ENCODE results near the gene ITM2B.

Gene ITM2B

GRCh38 chr13:48296528-48296927, 63.5 kb downstream of the ITM2B start:
- no peak for ATAC-seq (ENCODE audit: low read depth)
- no peak for DNase-seq (ENCODE audit: low spot score)
- TF ChIP-seq, protein P1, sequence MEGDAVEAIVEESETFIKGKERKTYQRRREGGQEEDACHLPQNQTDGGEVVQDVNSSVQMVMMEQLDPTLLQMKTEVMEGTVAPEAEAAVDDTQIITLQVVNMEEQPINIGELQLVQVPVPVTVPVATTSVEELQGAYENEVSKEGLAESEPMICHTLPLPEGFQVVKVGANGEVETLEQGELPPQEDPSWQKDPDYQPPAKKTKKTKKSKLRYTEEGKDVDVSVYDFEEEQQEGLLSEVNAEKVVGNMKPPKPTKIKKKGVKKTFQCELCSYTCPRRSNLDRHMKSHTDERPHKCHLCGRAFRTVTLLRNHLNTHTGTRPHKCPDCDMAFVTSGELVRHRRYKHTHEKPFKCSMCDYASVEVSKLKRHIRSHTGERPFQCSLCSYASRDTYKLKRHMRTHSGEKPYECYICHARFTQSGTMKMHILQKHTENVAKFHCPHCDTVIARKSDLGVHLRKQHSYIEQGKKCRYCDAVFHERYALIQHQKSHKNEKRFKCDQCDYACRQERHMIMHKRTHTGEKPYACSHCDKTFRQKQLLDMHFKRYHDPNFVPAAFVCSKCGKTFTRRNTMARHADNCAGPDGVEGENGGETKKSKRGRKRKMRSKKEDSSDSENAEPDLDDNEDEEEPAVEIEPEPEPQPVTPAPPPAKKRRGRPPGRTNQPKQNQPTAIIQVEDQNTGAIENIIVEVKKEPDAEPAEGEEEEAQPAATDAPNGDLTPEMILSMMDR (IDR thresholded peaks at IDR 0.05; ENCODE audit: poor library complexity, severe bottlenecking): no peak
- H3K9me3 ChIP-seq (ENCODE audit: severe bottlenecking): no peaks in the 10 kb centered on the region
- no peak overlapping the region for H3K4me3 ChIP-seq (ENCODE audit: severe bottlenecking)
- no peaks in the 10 kb centered on the region for H3K27me3 ChIP-seq (ENCODE audit: insufficient read depth, poor library complexity, severe bottlenecking)
- H3K4me1 ChIP-seq (ENCODE audit: insufficient read depth, poor library complexity, severe bottlenecking): no peaks in the 10 kb centered on the region
- H3K36me3 ChIP-seq (ENCODE audit: low read depth): no peaks in the 10 kb centered on the region
- no peak overlapping the region for H3K27ac ChIP-seq (ENCODE audit: poor library complexity, severe bottlenecking)

- H3K27me3 ChIP-seq (ENCODE audit: insufficient read depth, poor library complexity, severe bottlenecking): no peaks in the 10 kb centered on the region
- ATAC-seq (ENCODE audit: low read depth) (no peak), DNase-seq (ENCODE audit: low spot score) (no peak)
- H3K4me1 ChIP-seq (ENCODE audit: insufficient read depth, poor library complexity, severe bottlenecking): no peaks in the 10 kb centered on the region
- no peak overlapping the region for H3K27ac ChIP-seq (ENCODE audit: poor library complexity, severe bottlenecking)
- no peak overlapping the region for H3K4me3 ChIP-seq (ENCODE audit: severe bottlenecking)
- no peaks in the 10 kb centered on the region for H3K9me3 ChIP-seq (ENCODE audit: severe bottlenecking)
- H3K36me3 ChIP-seq (ENCODE audit: low read depth): no peaks in the 10 kb centered on the region
- TF ChIP-seq, protein P1 (IDR thresholded peaks at IDR 0.05; ENCODE audit: poor library complexity, severe bottlenecking): no peak
These were observed 64.3 kb downstream of the ITM2B start for GRCh38 chr13:48297131-48297786.

- TF ChIP-seq, protein P1 (IDR thresholded peaks at IDR 0.05; ENCODE audit: poor library complexity, severe bottlenecking): no peak
- no peaks in the 10 kb centered on the region for H3K4me1 ChIP-seq (ENCODE audit: insufficient read depth, poor library complexity, severe bottlenecking)
- H3K4me3 ChIP-seq (ENCODE audit: severe bottlenecking): no peak overlapping the region
- ATAC-seq (ENCODE audit: low read depth): no peak
- no peaks in the 10 kb centered on the region for H3K36me3 ChIP-seq (ENCODE audit: low read depth)
- DNase-seq (ENCODE audit: low spot score): no peak
- H3K9me3 ChIP-seq (ENCODE audit: severe bottlenecking): no peaks in the 10 kb centered on the region
- H3K27me3 ChIP-seq (ENCODE audit: insufficient read depth, poor library complexity, severe bottlenecking): no peaks in the 10 kb centered on the region
- no peak overlapping the region for H3K27ac ChIP-seq (ENCODE audit: poor library complexity, severe bottlenecking)
These were observed 66.6 kb downstream of the ITM2B start for GRCh38 chr13:48299591-48299990.

- Histone ChIP-seq H3K36me3 (ENCODE audit: low read depth) (peaks cover 14% of the 10 kb centered on the region), H3K27ac (ENCODE audit: poor library complexity, severe bottlenecking) (peak overlapping the region; percentile 86), H3K4me3 (ENCODE audit: severe bottlenecking) (peak overlapping the region; percentile 74), H3K27me3 (ENCODE audit: insufficient read depth, poor library complexity, severe bottlenecking) (no peaks in the 10 kb centered on the region), H3K4me1 (ENCODE audit: insufficient read depth, poor library complexity, severe bottlenecking) (no peaks in the 10 kb centered on the region), H3K9me3 (ENCODE audit: severe bottlenecking) (no peaks in the 10 kb centered on the region)
- TF ChIP-seq, protein P1 (IDR thresholded peaks at IDR 0.05; ENCODE audit: poor library complexity, severe bottlenecking): no peak
- DNase-seq (ENCODE audit: low spot score) (no peak), ATAC-seq (ENCODE audit: low read depth) (peak; percentile 9; the same call in 1 of the 3 replicates)
These were observed 69.9 kb downstream of the ITM2B start for GRCh38 chr13:48302871-48303358.
